ENCODE data around the gene GALNT9.

DNA sequence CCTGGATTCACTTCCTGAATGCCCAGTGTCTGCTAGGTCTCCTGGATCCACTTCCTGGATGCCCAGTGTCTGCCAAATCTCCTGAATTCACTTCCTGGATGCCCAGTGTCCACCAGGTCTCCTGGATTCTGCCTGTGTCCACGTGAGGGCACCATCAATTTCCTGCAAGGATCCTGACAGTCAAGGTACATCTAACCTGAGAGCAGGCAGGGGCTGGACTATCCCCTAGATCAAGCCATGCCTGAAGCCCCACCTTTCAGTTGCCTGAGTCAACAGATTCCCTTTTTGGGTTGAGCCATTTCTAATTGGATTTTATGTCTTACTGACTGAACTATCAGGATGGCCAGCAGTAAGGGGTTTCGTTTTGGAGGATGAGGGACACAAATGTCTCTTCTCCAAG, 49.5 kb downstream of the GALNT9 start:
- TF ChIP-seq EZH2 (IDR thresholded peaks at IDR 0.05; ENCODE audit: insufficient read depth, poor library complexity, severe bottlenecking) (no peak), EZH2phosphoT487 (IDR thresholded peaks at IDR 0.05; ENCODE audit: insufficient read depth, low read depth) (no peak)
